NCI-H2107 treated with DMSO at 0.1 percent for 48 hours (cell line): ENCODE results near the gene LYPLA2.
"Not testable (repeated sequence)": the region's sequence is repeated elsewhere in the genome, so short reads cannot be mapped to it uniquely, and the experiment has no call there.

Experiments
- DNase-seq: peaks from one replicate; lab custom pipeline; 2025; ENCODE audit not compliant: unreplicated experiment; lab: John Stamatoyannopoulos, UW

Gene LYPLA2

GRCh38 chr1:23825762-23826522 lies 35.0 kb downstream of the LYPLA2 start:
- DNase-seq, result peak; percentile 8

- DNase-seq, result not testable (repeated sequence)
These were observed 35.6 kb downstream of the LYPLA2 start for GRCh38 chr1:23826590-23826989.

- DNase-seq, result no peak
These were observed 36.8 kb downstream of the LYPLA2 start for GRCh38 chr1:23827717-23828116.

GRCh38 chr1:23834156-23834555 lies 43.2 kb downstream of the LYPLA2 start:
- not testable (repeated sequence) for DNase-seq

GRCh38 chr1:23836037-23836436 lies 45.1 kb downstream of the LYPLA2 start:
- no peak for DNase-seq

GRCh38 chr1:23837908-23838307 lies 47.0 kb downstream of the LYPLA2 start:
- DNase-seq, result no peak

- peak; percentile 13 for DNase-seq
These were observed 47.5 kb downstream of the LYPLA2 start for GRCh38 chr1:23838401-23838866.

GRCh38 chr1:23843644-23844043 lies 52.7 kb downstream of the LYPLA2 start:
- DNase-seq, result no peak
